KG1 (cell line): ENCODE results near the gene ROPN1L.
"Not testable (repeated sequence)": the region's sequence is repeated elsewhere in the genome, so short reads cannot be mapped to it uniquely, and the experiment has no call there.

ENCODE experiments used
- DNase-seq: peaks from one replicate; lab custom pipeline; 2025; lab: John Stamatoyannopoulos, UW

ROPN1L gene

GRCh38 chr5:10480237-10480985 is 38.7 kb downstream of the ROPN1L start:
- DNase-seq, result no peak

- no peak for DNase-seq
These were observed 39.7 kb downstream of the ROPN1L start for GRCh38 chr5:10481241-10481935.

GRCh38 chr5:10482791-10483530 is 41.3 kb downstream of the ROPN1L start:
- no peak for DNase-seq

DNA sequence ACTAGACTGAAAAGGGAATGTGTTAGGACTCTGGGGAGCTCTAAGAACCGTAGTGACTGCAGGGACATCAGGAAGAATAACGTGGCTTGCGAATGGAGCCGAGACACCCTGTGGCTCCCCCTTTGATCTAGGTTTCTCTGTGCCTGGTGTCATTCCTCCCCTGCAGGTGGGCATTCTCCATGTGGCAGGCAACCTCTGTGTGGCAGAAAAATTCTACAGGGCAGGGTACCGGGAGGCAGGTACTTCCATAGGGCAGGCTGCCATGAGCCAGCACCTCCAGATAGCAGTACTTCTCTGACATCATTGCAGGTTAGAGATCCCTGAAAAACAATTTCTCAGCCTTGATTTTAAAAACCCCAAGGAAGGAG is 43.1 kb downstream of the ROPN1L start:
- no peak for DNase-seq

DNA sequence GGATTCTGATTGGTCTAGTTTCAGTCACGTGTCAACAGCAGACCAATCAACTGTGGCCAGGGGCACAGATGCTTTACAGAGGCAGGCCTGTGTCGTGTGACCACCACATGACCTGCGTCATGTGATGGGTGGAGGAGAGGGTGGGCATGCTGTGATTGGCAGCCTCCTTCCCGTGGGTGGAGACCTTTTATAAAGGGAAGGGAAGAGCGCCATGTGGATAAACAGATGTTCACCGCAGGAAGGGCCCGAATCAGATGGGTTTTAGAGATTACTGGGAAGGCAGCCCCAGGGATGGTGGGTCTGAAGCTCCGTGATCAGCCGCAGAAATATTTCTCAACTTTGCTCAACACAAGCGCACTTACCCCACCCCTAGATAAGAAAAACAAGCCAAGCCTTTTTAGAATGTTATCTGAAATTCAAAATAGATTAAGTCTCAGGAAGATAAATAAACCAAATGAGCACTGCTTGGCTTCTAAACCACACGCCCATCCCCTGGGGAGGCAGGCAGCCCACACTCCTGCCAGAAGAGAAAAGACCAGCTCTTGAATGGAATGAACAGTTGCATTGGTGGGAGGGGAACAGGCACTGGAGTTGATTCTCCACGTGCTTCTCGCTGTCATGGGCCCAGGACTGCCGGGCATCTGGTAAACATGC is 43.6 kb downstream of the ROPN1L start:
- DNase-seq, result peak; percentile 32

DNA sequence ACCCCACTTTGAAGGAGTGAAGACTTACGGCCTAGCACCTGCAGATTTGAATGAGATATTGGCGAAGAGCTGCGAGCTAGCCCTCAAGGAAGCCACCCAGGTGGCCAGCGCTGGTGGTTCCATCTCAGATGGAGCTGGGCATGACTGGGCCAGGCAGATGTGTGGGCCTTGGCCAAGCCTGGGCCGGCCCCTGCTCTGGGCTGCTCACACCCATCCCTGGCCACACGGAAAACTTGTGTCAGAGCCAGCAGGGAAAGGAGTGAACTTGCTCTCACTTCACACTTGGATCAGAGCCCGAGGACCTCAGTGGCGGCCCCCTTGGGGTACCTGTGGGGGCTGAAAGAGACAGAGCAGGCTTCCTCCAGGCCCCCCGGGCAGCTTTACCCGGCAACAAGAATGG is 44.2 kb downstream of the ROPN1L start:
- DNase-seq, result no peak

DNA sequence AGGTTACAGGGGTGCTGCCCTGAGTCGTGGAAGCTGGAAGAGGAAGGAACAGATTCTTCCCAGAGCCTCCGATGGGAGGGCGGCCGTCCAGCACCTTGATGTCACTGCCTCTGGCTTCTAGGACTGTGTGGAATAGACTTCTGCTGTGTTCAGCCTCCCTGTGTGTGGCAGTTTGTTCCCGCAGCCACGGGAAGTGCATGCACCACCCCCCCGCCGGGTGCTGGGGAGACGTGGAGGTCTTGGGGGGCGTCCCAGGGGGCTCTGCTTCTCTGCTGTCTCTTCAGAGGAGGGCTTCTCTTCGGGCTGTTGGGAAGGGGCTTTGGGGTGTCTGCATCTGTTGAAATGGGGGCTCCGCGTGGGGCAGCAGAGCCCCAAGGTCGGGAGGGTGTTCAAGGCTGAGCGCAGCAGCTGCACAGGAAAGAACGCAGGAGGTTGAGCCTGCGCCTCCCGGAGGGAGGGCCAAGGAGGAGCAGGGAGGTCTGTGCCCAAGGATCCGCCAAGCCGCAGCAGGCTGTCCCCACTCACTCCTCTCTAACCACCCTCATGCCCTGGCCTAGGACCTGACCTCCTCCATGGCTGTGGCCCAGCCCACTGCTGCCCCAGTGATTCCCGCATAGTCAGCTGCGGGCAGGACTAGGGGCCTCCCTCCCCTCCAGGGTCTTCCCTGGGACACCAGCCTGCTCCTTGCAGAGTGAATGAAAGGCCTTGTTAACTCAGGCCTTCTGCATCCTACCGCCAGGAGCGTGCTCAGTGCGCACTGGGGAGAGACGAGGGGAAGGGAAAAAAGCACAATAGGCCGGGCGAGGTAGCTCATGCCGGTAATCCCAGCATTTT is 45.0 kb downstream of the ROPN1L start:
- DNase-seq, result no peak

DNA sequence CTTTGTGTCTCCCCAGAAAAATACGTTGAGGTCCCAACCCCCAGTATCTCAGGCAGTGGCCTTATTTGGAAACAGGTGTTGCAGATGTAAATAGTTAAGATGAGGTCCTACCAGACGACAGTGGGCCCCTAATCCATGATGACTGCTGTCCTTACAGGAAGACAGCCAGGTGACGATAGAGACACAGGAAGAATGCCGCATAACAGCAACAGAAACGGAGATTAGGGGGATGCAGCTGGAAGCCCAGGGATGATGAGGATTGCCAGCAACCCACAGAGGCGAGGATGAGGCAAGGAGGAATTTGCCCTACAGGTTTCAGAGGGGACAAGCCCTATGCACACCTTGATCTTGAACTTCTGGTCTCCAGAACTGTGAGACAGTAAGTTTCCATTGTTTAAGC is 46.5 kb downstream of the ROPN1L start:
- DNase-seq, result no peak

DNA sequence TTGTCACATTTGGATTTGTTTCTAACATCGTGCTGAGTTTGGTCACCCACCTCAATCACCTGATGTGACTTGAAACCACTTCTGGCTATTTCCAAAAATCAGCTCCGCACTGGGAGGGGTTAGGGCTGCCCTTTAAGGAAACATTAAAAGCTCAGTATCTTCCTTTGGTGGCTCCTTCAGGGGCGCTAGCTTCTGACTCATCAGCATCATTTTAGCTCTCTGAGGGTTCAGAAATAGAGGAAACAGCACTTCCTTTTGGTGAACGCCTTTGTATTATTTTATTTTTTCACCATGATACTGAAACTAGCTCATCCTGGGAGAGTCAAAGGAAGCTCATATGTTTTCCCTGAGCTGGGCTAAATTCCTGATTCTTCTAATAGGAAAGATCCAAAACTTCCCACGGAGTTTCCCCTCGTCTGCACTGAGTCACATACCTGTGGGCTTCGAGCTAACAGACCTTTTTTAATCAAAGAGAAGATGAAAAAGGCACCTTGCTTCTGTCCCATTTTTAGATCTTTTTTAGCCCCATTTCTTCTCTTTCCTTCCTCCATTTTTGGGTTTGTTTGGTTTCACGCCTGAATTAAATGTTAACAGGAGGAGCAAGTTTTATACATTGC is 48.2 kb downstream of the ROPN1L start:
- peak; percentile 70 for DNase-seq

- DNase-seq, result no peak
These were observed 49.4 kb downstream of the ROPN1L start for GRCh38 chr5:10490927-10491672.

DNA sequence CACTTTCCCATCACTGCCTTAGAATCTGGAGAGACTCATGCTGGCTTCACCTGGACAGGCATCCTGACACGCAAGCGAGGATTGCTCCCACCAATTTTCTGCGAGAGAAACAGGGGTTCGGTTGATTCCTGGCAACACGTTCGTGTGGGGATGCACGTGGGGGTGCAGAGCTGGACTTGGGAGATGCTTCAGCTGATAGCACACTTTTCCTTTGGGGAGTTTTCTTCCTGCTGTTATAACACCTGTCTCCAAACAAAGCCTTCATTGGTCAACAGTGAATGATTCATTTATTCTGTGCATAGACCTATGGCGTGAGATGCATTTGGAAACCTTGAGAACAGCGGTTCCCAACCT is 50.0 kb downstream of the ROPN1L start:
- no peak for DNase-seq

DNA sequence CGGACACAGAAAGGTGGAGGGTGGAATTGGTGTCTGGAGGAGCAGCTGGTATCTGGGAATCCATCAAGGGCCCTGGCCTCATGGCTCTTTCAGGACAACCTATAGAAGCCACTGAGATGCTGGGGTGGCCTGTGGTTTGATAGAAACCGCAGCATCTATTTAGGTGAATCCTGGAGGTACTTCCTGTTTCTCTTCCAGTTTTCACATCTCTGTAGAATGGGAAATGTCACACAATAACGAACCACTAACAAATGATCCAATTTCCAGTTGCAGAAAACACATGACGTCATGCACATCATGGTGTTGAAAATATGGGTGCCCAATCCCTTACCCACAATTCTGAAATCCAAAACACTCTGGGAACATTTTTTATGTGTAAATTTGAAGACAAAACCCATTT is 52.2 kb downstream of the ROPN1L start:
- DNase-seq, result no peak

- not testable (repeated sequence) for DNase-seq
These were observed 52.8 kb downstream of the ROPN1L start for GRCh38 chr5:10494497-10494896.

- DNase-seq, result no peak
These were observed 55.9 kb downstream of the ROPN1L start for GRCh38 chr5:10497554-10497953.

GRCh38 chr5:10498350-10498749 is 56.7 kb downstream of the ROPN1L start:
- no peak for DNase-seq

DNA sequence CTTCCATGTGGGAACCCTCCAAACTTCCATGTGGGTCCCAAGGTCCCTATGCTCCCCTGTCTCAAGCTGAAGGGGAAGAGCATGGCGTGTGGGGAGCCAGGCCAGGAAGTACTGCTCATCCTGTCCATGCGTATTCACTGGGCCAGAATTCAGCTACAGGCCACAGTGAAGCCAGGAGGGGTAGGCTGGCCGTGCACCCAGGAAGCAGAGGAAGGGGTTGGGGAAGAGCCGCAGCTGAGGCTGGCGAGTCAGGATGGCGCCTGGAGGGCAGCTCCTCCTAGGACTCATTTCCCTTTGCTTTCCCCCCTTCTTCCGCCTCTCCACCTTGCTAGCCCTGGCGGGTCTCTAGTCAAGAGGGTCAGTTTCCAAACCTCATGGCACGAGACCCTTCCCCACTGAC is 57.4 kb downstream of the ROPN1L start:
- DNase-seq, result no peak

GRCh38 chr5:10499776-10500175 is 58.1 kb downstream of the ROPN1L start:
- DNase-seq, result no peak

DNA sequence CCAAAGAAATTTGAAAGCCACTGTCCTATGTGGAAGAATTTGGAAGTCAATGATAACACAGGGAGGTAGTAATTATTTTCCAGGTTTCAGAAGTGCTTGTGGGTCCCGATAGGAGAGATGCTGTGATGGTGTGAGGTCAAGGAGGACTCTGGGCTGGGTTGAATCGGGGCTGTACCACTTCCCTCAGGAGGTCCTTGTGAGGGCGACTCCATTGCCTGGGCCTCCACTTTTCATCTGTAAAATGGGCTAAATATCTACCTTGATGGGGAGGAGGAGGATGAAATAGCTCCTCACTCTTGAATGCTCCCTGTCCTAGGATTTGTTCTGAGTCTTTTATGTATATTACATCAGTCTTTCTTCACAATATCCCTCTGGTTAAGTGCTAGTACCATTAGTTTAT is 59.0 kb downstream of the ROPN1L start:
- no peak for DNase-seq

DNA sequence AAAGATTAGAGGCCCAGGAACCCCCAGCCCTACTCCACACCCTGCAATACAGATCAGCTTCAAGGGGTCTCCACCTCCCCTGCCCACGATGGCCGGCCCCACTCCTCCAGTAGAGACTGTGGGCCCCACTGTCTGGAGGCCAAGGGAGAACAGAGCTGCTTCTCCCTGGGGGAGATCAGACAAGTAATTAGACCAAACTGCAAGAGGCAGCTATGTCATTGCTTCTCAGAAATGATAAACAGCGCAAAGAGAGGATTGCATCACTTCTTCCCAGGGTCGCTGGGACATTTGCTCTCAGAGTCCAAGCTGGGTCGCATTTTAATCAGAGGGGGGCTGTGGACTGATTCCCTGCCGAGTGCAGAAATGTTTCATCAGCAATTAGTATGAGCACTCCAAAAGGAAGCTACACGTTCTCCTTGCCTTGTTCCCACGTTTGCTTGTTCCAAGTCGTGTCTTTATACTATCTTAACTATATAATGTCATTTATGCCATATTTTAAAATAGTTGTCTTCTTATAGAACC is 59.9 kb downstream of the ROPN1L start:
- DNase-seq, result no peak

GRCh38 chr5:10502130-10502529 is 60.5 kb downstream of the ROPN1L start:
- no peak for DNase-seq
